Hepatocyte (in vitro differentiated cells): ENCODE measurements around the gene PRKAR2A. TPM values are rescaled to one million over a fixed set of nuclear protein-coding genes. Genes with fewer than 3 reads are reported as not detected.

Experiments
- DNase-seq: peaks from one replicate; pipeline ENCODE4 v3.0.0-alpha.2; 2016; ENCODE audit warnings: low spot score
- H2AFZ ChIP-seq: fragments of 200-600 bp; sonication (generic); 2 replicates; pipeline ENCODE4 v1.6.0; 2016; ENCODE audit warnings: antibody characterized with exemption, mild to moderate bottlenecking
- H3K27ac ChIP-seq: fragments of 200-600 bp; sonication (generic); 2 replicates; pipeline ENCODE4 v1.5.1; 2016; ENCODE audit warnings: mild to moderate bottlenecking
- H3K27me3 ChIP-seq: fragments of 200-600 bp; sonication (generic); 2 replicates; pipeline ENCODE4 v1.6.1; 2016
- H3K36me3 ChIP-seq: fragments of 200-600 bp; sonication (generic); replicated peaks from 2 replicates; pipeline ENCODE4 v1.5.1; 2016; ENCODE audit warnings: low read depth; ENCODE audit not compliant: insufficient read depth
- H3K4me1 ChIP-seq: fragments of 200-600 bp; sonication (generic); 2 replicates; pipeline ENCODE4 v1.5.1; 2016; ENCODE audit warnings: mild to moderate bottlenecking, moderate library complexity; ENCODE audit not compliant: insufficient read depth
- H3K4me2 ChIP-seq: fragments of 200-600 bp; sonication (generic); 2 replicates; pipeline ENCODE4 v1.6.0; 2016
- H3K4me3 ChIP-seq: fragments of 200-600 bp; sonication (generic); 2 replicates; pipeline ENCODE4 v1.5.1; 2016; ENCODE audit warnings: mild to moderate bottlenecking
- H3K79me2 ChIP-seq: fragments of 200-600 bp; sonication (generic); 2 replicates; pipeline ENCODE4 v1.6.0; 2017; ENCODE audit warnings: mild to moderate bottlenecking
- H3K9me2 ChIP-seq: fragments of 200-600 bp; sonication (generic); replicated peaks from 2 replicates; pipeline ENCODE4 v1.6.0; 2017; ENCODE audit warnings: mild to moderate bottlenecking; ENCODE audit not compliant: insufficient read depth
- H3K9me3 ChIP-seq: fragments of 200-600 bp; sonication (generic); 2 replicates; pipeline ENCODE4 v1.5.1; 2016; ENCODE audit warnings: low read depth, mild to moderate bottlenecking
- H4K20me1 ChIP-seq: fragments of 200-600 bp; sonication (generic); 2 replicates; pipeline ENCODE4 v1.6.0; 2016; ENCODE audit warnings: mild to moderate bottlenecking; ENCODE audit not compliant: insufficient read depth, poor library complexity, severe bottlenecking
- EZH2 ChIP-seq: fragments of 200-600 bp; sonication (generic); IDR thresholded peaks from 2 replicates; pipeline ENCODE4 v1.6.1; 2016; ENCODE audit warnings: antibody characterized with exemption, mild to moderate bottlenecking, borderline replicate concordance
- EZH2phosphoT487 ChIP-seq: fragments of 200-600 bp; sonication (generic); IDR thresholded peaks from one replicate; pipeline ENCODE4 v1.6.1; 2018; ENCODE audit warnings: antibody characterized with exemption, mild to moderate bottlenecking, low read depth, moderate library complexity; ENCODE audit not compliant: unreplicated experiment, severe bottlenecking
- WGBS: methylation state at CpG from one replicate; pipeline ENCODE4 v1.1.6; 2016; ENCODE audit warnings: low lambda C conversion rate; ENCODE audit errors: missing lambda C conversion rate; 5-methylcytosine and 5-hydroxymethylcytosine counted together
- polyA plus RNA-seq: library from polyadenylated mRNA; unstranded; fragments of >200 nt; fragmentation: Nextera tagmentation; extraction: Ambion mirVana; gene quantifications from 2 replicates; pipeline ENCODE4 v1.2.1, GENCODE V29; 2016
- total RNA-seq: library from RNA; depleted of rRNA; stranded (reverse); fragments of >200 nt; gene quantifications from 2 replicates; pipeline ENCODE4 v1.2.3, GENCODE V29; 2014
- TF ChIP-seq, protein P1 (sequence below): fragments of 200-600 bp; sonication (generic); IDR thresholded peaks from 2 replicates; pipeline ENCODE4 v1.5.1; 2016; ENCODE audit warnings: antibody characterized with exemption, mild to moderate bottlenecking; ENCODE audit not compliant: poor library complexity

PRKAR2A gene
- total and polyA plus RNA-seq, 2 experiments from 2014 or later, result 9.0 to 33.9 TPM

DNA sequence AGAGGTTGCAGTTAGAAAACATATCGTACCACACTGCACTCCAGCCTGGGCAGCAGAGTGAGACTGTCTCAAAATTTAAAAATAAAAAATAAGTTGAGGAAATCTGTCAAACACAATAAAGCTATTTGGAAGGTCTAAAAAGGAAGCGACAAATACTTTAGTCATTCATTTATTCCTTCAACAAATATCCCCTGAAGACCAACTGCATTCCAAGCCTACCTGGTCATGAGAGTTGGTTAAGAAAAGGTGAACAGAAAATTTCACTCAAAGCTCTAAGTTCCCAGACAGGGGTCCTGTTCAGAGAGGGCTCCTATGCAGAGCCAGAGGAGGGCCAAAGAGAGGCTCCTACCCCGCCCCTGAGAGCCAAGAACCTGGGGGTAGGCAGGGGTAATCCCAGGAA lies 15.4 kb upstream of the PRKAR2A start:
- Histone ChIP-seq H4K20me1 (no peaks in the 10 kb centered on the region), H3K36me3 (no peaks in the 10 kb centered on the region), H3K79me2 (no peaks in the 10 kb centered on the region), H3K27ac (no peak overlapping the region), H3K9me3 (no peaks in the 10 kb centered on the region), H2AFZ (no peak overlapping the region), H3K4me1 (no peaks in the 10 kb centered on the region), H3K4me2 (no peak overlapping the region), H3K4me3 (no peak overlapping the region), H3K27me3 (no peaks in the 10 kb centered on the region), H3K9me2 (no peaks in the 10 kb centered on the region)
- DNase-seq, result no peak
- TF ChIP-seq, protein P1, sequence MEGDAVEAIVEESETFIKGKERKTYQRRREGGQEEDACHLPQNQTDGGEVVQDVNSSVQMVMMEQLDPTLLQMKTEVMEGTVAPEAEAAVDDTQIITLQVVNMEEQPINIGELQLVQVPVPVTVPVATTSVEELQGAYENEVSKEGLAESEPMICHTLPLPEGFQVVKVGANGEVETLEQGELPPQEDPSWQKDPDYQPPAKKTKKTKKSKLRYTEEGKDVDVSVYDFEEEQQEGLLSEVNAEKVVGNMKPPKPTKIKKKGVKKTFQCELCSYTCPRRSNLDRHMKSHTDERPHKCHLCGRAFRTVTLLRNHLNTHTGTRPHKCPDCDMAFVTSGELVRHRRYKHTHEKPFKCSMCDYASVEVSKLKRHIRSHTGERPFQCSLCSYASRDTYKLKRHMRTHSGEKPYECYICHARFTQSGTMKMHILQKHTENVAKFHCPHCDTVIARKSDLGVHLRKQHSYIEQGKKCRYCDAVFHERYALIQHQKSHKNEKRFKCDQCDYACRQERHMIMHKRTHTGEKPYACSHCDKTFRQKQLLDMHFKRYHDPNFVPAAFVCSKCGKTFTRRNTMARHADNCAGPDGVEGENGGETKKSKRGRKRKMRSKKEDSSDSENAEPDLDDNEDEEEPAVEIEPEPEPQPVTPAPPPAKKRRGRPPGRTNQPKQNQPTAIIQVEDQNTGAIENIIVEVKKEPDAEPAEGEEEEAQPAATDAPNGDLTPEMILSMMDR, result no peak
- TF ChIP-seq EZH2 (no peak), EZH2phosphoT487 (no peak)
- WGBS, result 96% methylated on average over 3 of the region's 3 CpGs

DNA sequence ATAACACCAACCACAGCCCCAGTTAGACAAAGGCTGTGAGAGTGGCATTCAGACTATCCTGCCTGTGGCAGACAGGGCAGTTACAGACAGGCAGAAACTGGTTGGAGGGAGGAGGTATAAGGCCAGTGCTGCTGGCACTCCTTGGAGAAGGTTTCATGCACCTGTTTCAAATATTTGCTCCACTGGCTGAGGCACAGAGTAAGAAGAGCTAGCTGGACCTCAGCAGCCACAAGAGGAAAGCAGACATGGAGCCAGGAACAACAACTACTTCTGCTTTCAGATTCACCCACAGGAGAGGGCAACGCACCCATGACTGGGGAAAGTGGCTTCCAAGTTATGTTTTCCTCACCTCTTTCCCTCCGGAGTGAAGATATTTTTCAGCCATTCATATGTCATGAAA lies 11.5 kb upstream of the PRKAR2A start:
- no peaks in the 10 kb centered on the region for H3K9me2 ChIP-seq
- no peak overlapping the region for H3K27ac ChIP-seq
- H3K36me3 ChIP-seq, result no peaks in the 10 kb centered on the region
- H3K79me2 ChIP-seq, result no peaks in the 10 kb centered on the region
- no peaks in the 10 kb centered on the region for H3K9me3 ChIP-seq
- H4K20me1 ChIP-seq, result no peaks in the 10 kb centered on the region
- no peaks in the 10 kb centered on the region for H3K4me1 ChIP-seq
- no peak overlapping the region for H2AFZ ChIP-seq
- no peak overlapping the region for H3K4me2 ChIP-seq
- DNase-seq, result no peak
- H3K27me3 ChIP-seq, result no peaks in the 10 kb centered on the region
- 84% methylated on average over 2 of the region's 2 CpGs for WGBS
- H3K4me3 ChIP-seq, result no peak overlapping the region
- TF ChIP-seq EZH2phosphoT487 (no peak), EZH2 (no peak)
- TF ChIP-seq, protein P1, result no peak

DNA sequence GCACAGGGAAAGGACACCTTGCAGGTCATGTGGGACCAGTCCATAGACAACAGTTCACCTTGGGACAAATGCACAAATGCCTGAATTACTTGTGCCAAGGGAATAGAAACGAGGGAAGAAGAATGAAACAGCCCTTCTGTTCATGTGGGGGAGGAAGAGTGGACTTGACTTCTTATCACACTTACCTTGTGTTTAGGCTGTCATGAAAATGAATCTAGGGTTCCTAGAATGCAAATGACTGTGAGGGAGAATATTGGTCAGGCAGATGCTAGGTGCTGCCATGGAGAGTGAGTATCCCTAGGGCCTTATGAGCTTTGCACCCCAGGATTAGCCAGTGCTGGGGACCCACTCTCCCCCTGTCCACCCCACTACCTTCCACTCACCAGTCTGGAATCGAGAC lies 11.0 kb upstream of the PRKAR2A start:
- DNase-seq, result no peak
- TF ChIP-seq EZH2 (no peak), EZH2phosphoT487 (no peak)
- TF ChIP-seq, protein P1, result no peak

DNA sequence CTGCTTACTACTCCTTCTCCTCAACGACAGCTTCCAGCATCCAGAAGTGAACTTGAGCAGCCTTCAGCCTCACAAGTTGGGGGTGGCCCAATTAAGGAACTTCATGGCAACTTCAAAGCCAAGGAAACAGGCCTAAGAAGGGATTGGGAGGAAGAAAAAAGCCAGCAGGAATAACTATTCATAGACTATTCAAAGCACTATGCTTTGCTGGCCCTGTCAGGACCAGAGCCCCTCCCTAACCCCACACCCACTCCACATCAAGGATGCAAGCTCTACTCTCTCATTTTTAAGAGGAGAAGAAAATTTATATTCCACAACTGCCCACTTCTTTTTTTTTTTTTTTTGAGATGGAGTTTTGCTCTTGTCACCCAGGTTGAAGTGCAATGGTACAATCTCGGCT lies 10.0 kb upstream of the PRKAR2A start:
- H3K4me1 ChIP-seq, result no peaks in the 10 kb centered on the region
- H3K27ac ChIP-seq, result no peak overlapping the region
- no peak for DNase-seq
- no peaks in the 10 kb centered on the region for H3K79me2 ChIP-seq
- H3K9me3 ChIP-seq, result no peaks in the 10 kb centered on the region
- H2AFZ ChIP-seq, result no peak overlapping the region
- H3K4me3 ChIP-seq, result no peak overlapping the region
- no peak overlapping the region for H3K4me2 ChIP-seq
- H3K9me2 ChIP-seq, result no peaks in the 10 kb centered on the region
- TF ChIP-seq EZH2phosphoT487 (no peak), EZH2 (no peak)
- TF ChIP-seq, protein P1, result no peak
- no peaks in the 10 kb centered on the region for H4K20me1 ChIP-seq
- H3K27me3 ChIP-seq, result no peaks in the 10 kb centered on the region
- 64% methylated on average over 1 of the region's 2 CpGs for WGBS
- no peaks in the 10 kb centered on the region for H3K36me3 ChIP-seq

More for the DNA sequence above, 11.0 kb upstream of the PRKAR2A start:
- Histone ChIP-seq H3K27me3 (no peaks in the 10 kb centered on the region), H3K9me2 (no peaks in the 10 kb centered on the region), H3K4me1 (no peaks in the 10 kb centered on the region), H3K36me3 (no peaks in the 10 kb centered on the region), H4K20me1 (no peaks in the 10 kb centered on the region), H3K4me2 (no peak overlapping the region), H3K79me2 (no peaks in the 10 kb centered on the region), H2AFZ (no peak overlapping the region), H3K27ac (no peak overlapping the region), H3K4me3 (no peak overlapping the region), H3K9me3 (no peaks in the 10 kb centered on the region)
- WGBS, result 86% methylated on average over 2 of the region's 2 CpGs
